HEK293 (cell line): ENCODE results near the gene BIN1.

Source experiments
- CTCF ChIA-PET: fragments of 350-600 bp; formaldehyde crosslinking; extraction: SDS; loops from one replicate; lab custom pipeline; 2021; ENCODE audit warnings: antibody characterized with exemption; lab: Yijun Ruan, JAX
- POLR2A ChIA-PET: fragments of 300-600 bp; formaldehyde crosslinking; extraction: SDS; loops from one replicate; lab custom pipeline; 2020; ENCODE audit warnings: antibody characterized with exemption, inconsistent platforms; lab: Yijun Ruan, JAX
- H3K27ac ChIP-seq: fragments of 200-500 bp; sonication (Bioruptor generic); 2 replicates; pipeline ENCODE4 v1.5.1; 2014; ENCODE audit warnings: low read depth, low read length, control low read depth, inconsistent platforms; ENCODE audit errors: extremely low read depth
- H3K36me3 ChIP-seq, 2 experiments: fragments of 200-500 bp in 1 of 2; sonication (Bioruptor generic) in 1 of 2; 1 replicate in 1 of 2; 2 replicates in 1 of 2; pipeline ENCODE4 v1.5.1; 2014 to 2017; ENCODE audit warnings: inconsistent platforms in 2 of 2, low read length in 2 of 2; ENCODE audit not compliant: control insufficient read depth in 2 of 2, insufficient read depth in 1 of 2
- H3K4me1 ChIP-seq: fragments of 200-500 bp; sonication (Bioruptor generic); 2 replicates; pipeline ENCODE4 v1.5.1; 2014; ENCODE audit warnings: mild to moderate bottlenecking, low read length, inconsistent platforms; ENCODE audit not compliant: control insufficient read depth, insufficient read depth
- H3K4me3 ChIP-seq: 2 replicates; pipeline ENCODE4 v1.5.1; 2011; ENCODE audit warnings: low read depth, mild to moderate bottlenecking, control low read depth, low read length, moderate library complexity
- H3K9me3 ChIP-seq: fragments of 200-500 bp; sonication (Bioruptor generic); 2 replicates; pipeline ENCODE4 v1.5.1; 2014; ENCODE audit warnings: low read depth, low read length, inconsistent platforms; ENCODE audit not compliant: control insufficient read depth, insufficient read depth
- HOXA7 ChIP-seq: sonication (generic); formaldehyde crosslinking; IDR thresholded peaks from 2 replicates; pipeline ENCODE4 v1.8.1; 2022; ENCODE audit warnings: missing genetic modification reagents, borderline replicate concordance
- MYNN ChIP-seq: fragments of 450-650 bp; formaldehyde crosslinking; IDR thresholded peaks from 2 replicates; pipeline ENCODE4 v1.5.1; 2016; ENCODE audit warnings: missing biosample characterization, missing genetic modification characterization, borderline replicate concordance
- MZF1 ChIP-seq: fragments of 450-650 bp; formaldehyde crosslinking; IDR thresholded peaks from 2 replicates; pipeline ENCODE4 v1.5.1; 2017; ENCODE audit warnings: missing biosample characterization, missing genetic modification characterization, borderline replicate concordance
- SETDB1 ChIP-seq: IDR thresholded peaks from one replicate; pipeline ENCODE4 v1.6.1; 2017; ENCODE audit warnings: mild to moderate bottlenecking, low read length, moderate library complexity, mixed read lengths; ENCODE audit not compliant: insufficient read length
- ZBTB7A ChIP-seq: fragments of 450-650 bp; formaldehyde crosslinking; IDR thresholded peaks from 2 replicates; pipeline ENCODE4 v1.5.1; 2016; ENCODE audit warnings: low read depth, missing biosample characterization, missing genetic modification characterization
- ZFHX2 ChIP-seq: fragments of 450-650 bp; formaldehyde crosslinking; conservative IDR thresholded peaks from 2 replicates; pipeline ENCODE4 v1.5.1; 2016; ENCODE audit warnings: missing biosample characterization, missing genetic modification characterization
- ZFP3 ChIP-seq: fragments of 450-650 bp; formaldehyde crosslinking; IDR thresholded peaks from 2 replicates; pipeline ENCODE4 v1.5.1; 2016; ENCODE audit warnings: low read depth, missing biosample characterization, missing genetic modification characterization
- ZNF114 ChIP-seq: fragments of 450-650 bp; formaldehyde crosslinking; IDR thresholded peaks from 2 replicates; pipeline ENCODE4 v1.5.0; 2017; ENCODE audit warnings: missing biosample characterization, missing genetic modification characterization
- ZNF121 ChIP-seq: fragments of 450-650 bp; formaldehyde crosslinking; IDR thresholded peaks from 2 replicates; pipeline ENCODE4 v1.5.1; 2016; ENCODE audit warnings: missing biosample characterization, missing genetic modification characterization
- ZNF2 ChIP-seq: fragments of 450-650 bp; formaldehyde crosslinking; IDR thresholded peaks from 2 replicates; pipeline ENCODE4 v1.5.1; 2016; ENCODE audit warnings: missing biosample characterization, missing genetic modification characterization
- ZNF292 ChIP-seq: fragments of 450-650 bp; formaldehyde crosslinking; IDR thresholded peaks from 2 replicates; pipeline ENCODE4 v1.5.1; 2016; ENCODE audit warnings: low read depth, missing biosample characterization, missing genetic modification characterization, borderline replicate concordance
- ZNF426 ChIP-seq: fragments of 450-650 bp; formaldehyde crosslinking; IDR thresholded peaks from 2 replicates; pipeline ENCODE4 v1.5.1; 2017; ENCODE audit warnings: missing biosample characterization, missing genetic modification characterization, mild to moderate bottlenecking, inconsistent platforms, moderate library complexity
- ZNF544 ChIP-seq: fragments of 450-650 bp; formaldehyde crosslinking; IDR thresholded peaks from 2 replicates; pipeline ENCODE4 v1.5.0; 2017; ENCODE audit warnings: missing biosample characterization, missing genetic modification characterization
- ZNF623 ChIP-seq: fragments of 450-650 bp; formaldehyde crosslinking; IDR thresholded peaks from 2 replicates; pipeline ENCODE4 v1.5.1; 2016; ENCODE audit warnings: missing biosample characterization, missing genetic modification characterization
- ZNF624 ChIP-seq: fragments of 450-650 bp; formaldehyde crosslinking; IDR thresholded peaks from 2 replicates; pipeline ENCODE4 v1.5.1; 2017; ENCODE audit warnings: missing biosample characterization, missing genetic modification characterization
- ZNF626 ChIP-seq: fragments of 450-650 bp; sonication (Bioruptor Pico); formaldehyde crosslinking; IDR thresholded peaks from 2 replicates; pipeline ENCODE4 v1.5.1; 2018; ENCODE audit warnings: missing biosample characterization, missing genetic modification characterization, inconsistent platforms
- ZNF830 ChIP-seq: fragments of 450-650 bp; IDR thresholded peaks from 2 replicates; pipeline ENCODE4 v1.5.0; 2018; ENCODE audit warnings: missing biosample characterization, missing genetic modification characterization, low read depth, mild to moderate bottlenecking, moderate library complexity
- TF ChIP-seq, protein P1 (sequence below): fragments of 450-650 bp; IDR thresholded peaks from 2 replicates; pipeline ENCODE4 v1.5.1; 2018; ENCODE audit warnings: missing biosample characterization, mild to moderate bottlenecking, missing genetic modification characterization
- TF ChIP-seq, protein P2 (sequence below): fragments of 450-650 bp; formaldehyde crosslinking; IDR thresholded peaks from 2 replicates; pipeline ENCODE4 v1.5.1; 2016; ENCODE audit warnings: missing biosample characterization, missing genetic modification characterization
- TF ChIP-seq, protein P3 (sequence below): fragments of 450-650 bp; formaldehyde crosslinking; IDR thresholded peaks from 2 replicates; pipeline ENCODE4 v1.5.1; 2016; ENCODE audit warnings: missing biosample characterization, missing genetic modification characterization
- TF ChIP-seq, protein P4 (sequence below): fragments of 450-650 bp; formaldehyde crosslinking; IDR thresholded peaks from 2 replicates; pipeline ENCODE4 v1.5.1; 2016; ENCODE audit warnings: missing biosample characterization, missing genetic modification characterization

Gene BIN1

GRCh38 chr2:127023504-127023903 is 83.5 kb downstream of the BIN1 start:
- Histone ChIP-seq H3K4me3 (no peak overlapping the region), H3K4me1 (no peaks in the 10 kb centered on the region), H3K36me3 (no peaks in the 10 kb centered on the region), H3K9me3 (no peaks in the 10 kb centered on the region), H3K27ac (no peak overlapping the region)
- peak; percentile 39 for TF ChIP-seq SETDB1
- TF ChIP-seq ZNF292 = no peak
- TF ChIP-seq, protein P1, sequence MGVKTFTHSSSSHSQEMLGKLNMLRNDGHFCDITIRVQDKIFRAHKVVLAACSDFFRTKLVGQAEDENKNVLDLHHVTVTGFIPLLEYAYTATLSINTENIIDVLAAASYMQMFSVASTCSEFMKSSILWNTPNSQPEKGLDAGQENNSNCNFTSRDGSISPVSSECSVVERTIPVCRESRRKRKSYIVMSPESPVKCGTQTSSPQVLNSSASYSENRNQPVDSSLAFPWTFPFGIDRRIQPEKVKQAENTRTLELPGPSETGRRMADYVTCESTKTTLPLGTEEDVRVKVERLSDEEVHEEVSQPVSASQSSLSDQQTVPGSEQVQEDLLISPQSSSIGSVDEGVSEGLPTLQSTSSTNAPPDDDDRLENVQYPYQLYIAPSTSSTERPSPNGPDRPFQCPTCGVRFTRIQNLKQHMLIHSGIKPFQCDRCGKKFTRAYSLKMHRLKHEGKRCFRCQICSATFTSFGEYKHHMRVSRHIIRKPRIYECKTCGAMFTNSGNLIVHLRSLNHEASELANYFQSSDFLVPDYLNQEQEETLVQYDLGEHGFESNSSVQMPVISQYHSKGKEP (tag by site-specific recombination) = no peak
- TF ChIP-seq, protein P2, sequence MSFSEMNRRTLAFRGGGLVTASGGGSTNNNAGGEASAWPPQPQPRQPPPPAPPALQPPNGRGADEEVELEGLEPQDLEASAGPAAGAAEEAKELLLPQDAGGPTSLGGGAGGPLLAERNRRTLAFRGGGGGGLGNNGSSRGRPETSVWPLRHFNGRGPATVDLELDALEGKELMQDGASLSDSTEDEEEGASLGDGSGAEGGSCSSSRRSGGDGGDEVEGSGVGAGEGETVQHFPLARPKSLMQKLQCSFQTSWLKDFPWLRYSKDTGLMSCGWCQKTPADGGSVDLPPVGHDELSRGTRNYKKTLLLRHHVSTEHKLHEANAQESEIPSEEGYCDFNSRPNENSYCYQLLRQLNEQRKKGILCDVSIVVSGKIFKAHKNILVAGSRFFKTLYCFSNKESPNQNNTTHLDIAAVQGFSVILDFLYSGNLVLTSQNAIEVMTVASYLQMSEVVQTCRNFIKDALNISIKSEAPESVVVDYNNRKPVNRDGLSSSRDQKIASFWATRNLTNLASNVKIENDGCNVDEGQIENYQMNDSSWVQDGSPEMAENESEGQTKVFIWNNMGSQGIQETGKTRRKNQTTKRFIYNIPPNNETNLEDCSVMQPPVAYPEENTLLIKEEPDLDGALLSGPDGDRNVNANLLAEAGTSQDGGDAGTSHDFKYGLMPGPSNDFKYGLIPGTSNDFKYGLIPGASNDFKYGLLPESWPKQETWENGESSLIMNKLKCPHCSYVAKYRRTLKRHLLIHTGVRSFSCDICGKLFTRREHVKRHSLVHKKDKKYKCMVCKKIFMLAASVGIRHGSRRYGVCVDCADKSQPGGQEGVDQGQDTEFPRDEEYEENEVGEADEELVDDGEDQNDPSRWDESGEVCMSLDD (tag by site-specific recombination) = no peak
- ChIA-PET POLR2A (no interaction called here), CTCF (no interaction called here)

DNA sequence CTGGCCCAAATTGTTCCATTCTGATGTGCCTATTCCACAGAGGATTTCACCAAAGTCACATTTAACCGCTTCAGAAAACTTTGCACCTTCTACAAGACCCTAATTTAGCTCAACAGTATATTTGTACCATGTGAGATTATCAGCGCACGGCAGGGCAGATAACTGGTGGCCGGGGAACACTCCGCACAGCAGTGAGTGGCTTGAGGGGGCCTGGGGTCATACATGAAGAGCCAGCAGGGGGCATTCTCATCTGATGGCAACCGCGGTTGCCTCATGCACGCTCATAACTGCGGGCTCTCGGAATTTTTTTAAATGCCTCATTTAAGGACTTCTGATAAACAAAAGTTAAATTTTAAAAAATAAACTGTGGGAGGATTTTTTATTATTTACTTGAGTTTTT is 84.1 kb downstream of the BIN1 start:
- no peak overlapping the region for H3K4me3 ChIP-seq
- TF ChIP-seq ZNF623 (tag by site-specific recombination) = no peak
- no peak for TF ChIP-seq ZNF426 (tag by site-specific recombination)
- no peak for TF ChIP-seq ZNF626 (tag by site-specific recombination)
- H3K9me3 ChIP-seq = no peaks in the 10 kb centered on the region
- H3K36me3 ChIP-seq = no peaks in the 10 kb centered on the region
- POLR2A ChIA-PET = no interaction called here
- no peak overlapping the region for H3K27ac ChIP-seq
- no peaks in the 10 kb centered on the region for H3K4me1 ChIP-seq
- CTCF ChIA-PET = no interaction called here

- no peaks in the 10 kb centered on the region for H3K4me1 ChIP-seq
- no peak overlapping the region for H3K4me3 ChIP-seq
- H3K9me3 ChIP-seq = no peaks in the 10 kb centered on the region
- no peak for TF ChIP-seq ZBTB7A
- TF ChIP-seq SETDB1 = no peak
- TF ChIP-seq, protein P3, sequence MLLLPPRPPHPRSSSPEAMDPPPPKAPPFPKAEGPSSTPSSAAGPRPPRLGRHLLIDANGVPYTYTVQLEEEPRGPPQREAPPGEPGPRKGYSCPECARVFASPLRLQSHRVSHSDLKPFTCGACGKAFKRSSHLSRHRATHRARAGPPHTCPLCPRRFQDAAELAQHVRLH (tag by site-specific recombination) = no peak
- no peak for TF ChIP-seq ZNF830
- TF ChIP-seq MZF1 (tag by site-specific recombination) = no peak
- no peak for TF ChIP-seq HOXA7
- TF ChIP-seq ZNF292 = no peak
- no peak for TF ChIP-seq ZNF114 (tag by site-specific recombination)
- no peak for TF ChIP-seq ZNF624
- TF ChIP-seq ZNF623 (tag by site-specific recombination) = no peak
- TF ChIP-seq, protein P4, sequence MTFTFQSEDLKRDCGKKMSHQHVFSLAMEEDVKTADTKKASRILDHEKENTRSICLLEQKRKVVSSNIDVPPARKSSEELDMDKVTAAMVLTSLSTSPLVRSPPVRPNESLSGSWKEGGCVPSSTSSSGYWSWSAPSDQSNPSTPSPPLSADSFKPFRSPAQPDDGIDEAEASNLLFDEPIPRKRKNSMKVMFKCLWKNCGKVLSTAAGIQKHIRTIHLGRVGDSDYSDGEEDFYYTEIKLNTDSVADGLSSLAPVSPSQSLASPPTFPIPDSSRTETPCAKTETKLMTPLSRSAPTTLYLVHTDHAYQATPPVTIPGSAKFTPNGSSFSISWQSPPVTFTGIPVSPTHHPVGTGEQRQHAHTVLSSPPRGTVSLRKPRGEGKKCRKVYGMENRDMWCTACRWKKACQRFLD (tag by site-specific recombination) = no peak
- TF ChIP-seq ZFHX2 (tag by site-specific recombination) = no peak
- no peak for TF ChIP-seq ZNF544 (tag by site-specific recombination)
- TF ChIP-seq ZNF2 (tag by site-specific recombination) = no peak
- TF ChIP-seq ZNF121 (tag by site-specific recombination) = no peak
- no peak for TF ChIP-seq MYNN (tag by site-specific recombination)
- TF ChIP-seq, protein P2 (tag by site-specific recombination) = no peak
- TF ChIP-seq ZFP3 (tag by site-specific recombination) = no peak
- ChIA-PET CTCF (interaction anchor here (1.0 kb wide), 1 partner anchor 12 kb away, joined by 3 read pairs; no protein-coding TSS in a partner anchor), POLR2A (no interaction called here)
- H3K27ac ChIP-seq = no peak overlapping the region
- H3K36me3 ChIP-seq = no peaks in the 10 kb centered on the region
Observed at GRCh38 chr2:127020536-127020935, 86.4 kb downstream of the BIN1 start.
